ENCODE measurements around the gene CD177. TPM values are rescaled to one million over a fixed set of nuclear protein-coding genes. Genes with fewer than 3 reads are reported as not detected.

CD177 gene
- total and polyA plus RNA-seq, 7 donors = 0.03 to 1.1 (median 0.16) TPM; not detected in 2

- Histone ChIP-seq H3K4me1 (no peaks in the 10 kb centered on the region), H3K36me3 (ENCODE audit: insufficient read depth in 1 of 2, low read depth in 1 of 2) (no peaks in the 10 kb centered on the region), H3K9me3 (no peaks in the 10 kb centered on the region), H3K27me3 (ENCODE audit: insufficient read depth in 3 of 3, low read length in 2 of 3) (peaks cover 0 to 1% (median 0%) of the 10 kb centered on the region in 3 donors), H3K4me3 (no peak overlapping the region), H3K27ac (no peak overlapping the region)
- no peak for DNase-seq
- no peak for TF ChIP-seq CTCF (IDR thresholded peaks at IDR 0.05)
- ATAC-seq = no peak
- intact Hi-C loops (cut with DNase I) = no loop called here
- WGBS, 3 donors = 76 to 83% (median 82%) methylated on average over 6 of the region's 6 CpGs
These were observed 59.0 kb downstream of the CD177 start for GRCh38 chr19:43412441-43412840.

Other genes starting within 250 kb of the CD177 start
- not detected for gene PSG5, start 167.2 kb upstream of the CD177 start, total RNA-seq
- gene PSG5, start 167.2 kb upstream of the CD177 start, polyA plus RNA-seq = not detected
- not detected for gene PSG4, start 148.0 kb upstream of the CD177 start, total RNA-seq
- gene PSG4, start 148.0 kb upstream of the CD177 start, polyA plus RNA-seq = not detected
- not detected for gene PSG9, start 84.2 kb upstream of the CD177 start, total RNA-seq
- gene PSG9, start 84.2 kb upstream of the CD177 start, polyA plus RNA-seq = not detected
- gene TEX101, start 61.2 kb downstream of the CD177 start, total RNA-seq = not detected
- not detected for gene TEX101, start 61.2 kb downstream of the CD177 start, polyA plus RNA-seq
- gene LYPD3, start 111.9 kb downstream of the CD177 start, total RNA-seq = not detected
- gene LYPD3, start 111.9 kb downstream of the CD177 start, polyA plus RNA-seq = under 1 TPM in 2 of 3 donors, not detected in 1; 0.12 to 0.26 TPM
- 1 to 10 TPM; 3.1 to 5.7 (median 4.5) TPM for gene PHLDB3, start 151.1 kb downstream of the CD177 start, total RNA-seq
- gene PHLDB3, start 151.1 kb downstream of the CD177 start, polyA plus RNA-seq = 1 to 10 TPM; 2.0 to 4.7 (median 3.2) TPM
- 10 to 100 TPM; 13.0 to 20.9 (median 16.6) TPM for gene ETHE1, start 173.5 kb downstream of the CD177 start, total RNA-seq
- gene ETHE1, start 173.5 kb downstream of the CD177 start, polyA plus RNA-seq = 10 to 100 TPM; 18.5 to 22.8 (median 20.3) TPM
- gene ZNF575, start 179.5 kb downstream of the CD177 start, total RNA-seq = 1 to 10 TPM in 3 of 4 donors, under 1 TPM in 1; 0.40 to 1.6 (median 1.2) TPM
- gene ZNF575, start 179.5 kb downstream of the CD177 start, polyA plus RNA-seq = 1 to 10 TPM in 1 of 3 donors, under 1 TPM in 2; 0.23 to 1.1 (median 0.35) TPM
- 10 to 100 TPM; 12.7 to 22.1 (median 14.8) TPM for gene XRCC1, start 221.8 kb downstream of the CD177 start, total RNA-seq
- gene XRCC1, start 221.8 kb downstream of the CD177 start, polyA plus RNA-seq = 10 to 100 TPM; 13.5 to 21.6 (median 14.1) TPM
- 1 to 10 TPM in 1 of 4 donors, under 1 TPM in 2, not detected in 1; 0.66 to 1.1 (median 0.86) TPM for gene PINLYP, start 222.1 kb downstream of the CD177 start, total RNA-seq
- 1 to 10 TPM in 1 of 3 donors, under 1 TPM in 2; 0.66 to 1.3 (median 0.90) TPM for gene PINLYP, start 222.1 kb downstream of the CD177 start, polyA plus RNA-seq
- gene IRGQ, start 242.4 kb downstream of the CD177 start, total RNA-seq = 10 to 100 TPM; 16.3 to 26.9 (median 22.4) TPM
- 10 to 100 TPM in 2 of 3 donors, 1 to 10 TPM in 1; 5.5 to 23.3 (median 11.9) TPM for gene IRGQ, start 242.4 kb downstream of the CD177 start, polyA plus RNA-seq
- 10 to 100 TPM; 10.3 to 16.2 (median 15.9) TPM for gene ZNF576, start 242.9 kb downstream of the CD177 start, total RNA-seq
- 10 to 100 TPM; 14.6 to 22.7 (median 22.4) TPM for gene ZNF576, start 242.9 kb downstream of the CD177 start, polyA plus RNA-seq

Data from psoas muscle (tissue), 8 donors.